K562 (cell line): ENCODE measurements around the gene C1orf50. TPM values are rescaled to one million over a fixed set of nuclear protein-coding genes. Genes with fewer than 3 reads are reported as not detected.

Experiments used
- ATAC-seq: fragments of 200-7000 bp; cut with Tn5 transposase; 3 replicates; pipeline ENCODE4 v1.9.1; 2020; ENCODE audit warnings: moderate library complexity
- Bru-seq: library from RNA; stranded (reverse); fragments of 400-500 nt; gene quantifications from one replicate; lab custom pipeline; 2021; lab: Mats Ljungman, UMichigan
- BruChase-seq, 2 experiments: library from RNA; stranded (reverse); fragments of 400-500 nt; gene quantifications; one replicate each; lab custom pipeline; 2021; lab: Mats Ljungman, UMichigan
- BruUV-seq: library from RNA; stranded (reverse); fragments of 400-500 nt; replicated peaks from 2 replicates; lab custom pipeline; 2021; lab: Mats Ljungman, UMichigan
- CTCF ChIA-PET: fragments of 300-600 bp; formaldehyde crosslinking; extraction: SDS; loops from one replicate; lab custom pipeline; 2021; ENCODE audit warnings: low intra/inter-chr PET ratio; lab: Yijun Ruan, JAX
- POLR2A ChIA-PET: fragments of 300-600, 350-650 bp; sonication (Branson Sonifier 250); formaldehyde crosslinking; extraction: SDS; loops from one replicate; lab custom pipeline; 2021; ENCODE audit warnings: antibody characterized with exemption, inconsistent platforms; lab: Yijun Ruan, JAX
- DNase-seq, 4 experiments: peaks; one replicate each; pipeline versions ENCODE4 v3.0.0 to v3.0.0-alpha.2; 2011 to 2018; ENCODE audit warnings: low spot score in 3 of 4, mixed read lengths in 3 of 4; ENCODE audit errors: extremely low read depth in 1 of 4
- FAIRE-seq: peaks from 2 replicates; lab custom pipeline; 2011; peaks lifted over from hg19 to GRCh38; lab: Jason Lieb, UNC
- H2AFZ ChIP-seq: 2 replicates; pipeline ENCODE4 v1.6.0; 2011; ENCODE audit warnings: low read depth, low read length, control low read depth, inconsistent platforms
- H3K27ac ChIP-seq: fragments of 200-600 bp; 3 replicates; pipeline ENCODE4 v1.8.0; 2011; ENCODE audit warnings: low read depth, mild to moderate bottlenecking, control low read depth, inconsistent platforms, low read length, moderate library complexity, mixed read lengths; ENCODE audit errors: extremely low read depth
- H3K27me3 ChIP-seq, 2 experiments: fragments of 300-600 bp in 1 of 2; 2 replicates in 1 of 2; 3 replicates in 1 of 2; pipeline versions ENCODE4 v1.6.0 to v1.8.0; 2011; ENCODE audit warnings: inconsistent platforms in 2 of 2, low read length in 2 of 2, mild to moderate bottlenecking in 1 of 2, mixed read lengths in 1 of 2, moderate library complexity in 1 of 2; ENCODE audit not compliant: control insufficient read depth in 2 of 2, insufficient read depth in 2 of 2
- H3K36me3 ChIP-seq: fragments of 300-600 bp; 3 replicates; pipeline ENCODE4 v1.8.0; 2011; ENCODE audit warnings: mild to moderate bottlenecking, low read length, inconsistent platforms; ENCODE audit not compliant: control insufficient read depth, insufficient read depth
- H3K4me1 ChIP-seq, 2 experiments: fragments of 200-600 bp in 1 of 2; replicated peaks in 1 of 2; 2 replicates in 1 of 2; 3 replicates in 1 of 2; pipeline versions ENCODE4 v1.5.1 to v1.8.0; 2011; ENCODE audit warnings: inconsistent platforms in 2 of 2, low read length in 2 of 2, mild to moderate bottlenecking in 1 of 2, mixed read lengths in 1 of 2, moderate library complexity in 1 of 2; ENCODE audit not compliant: control insufficient read depth in 2 of 2, insufficient read depth in 2 of 2
- H3K4me2 ChIP-seq: 2 replicates; pipeline ENCODE4 v1.6.1; 2011; ENCODE audit warnings: low read length, control low read depth, inconsistent platforms, mixed read lengths; ENCODE audit not compliant: insufficient read depth
- H3K4me3 ChIP-seq: fragments of 200-600 bp; sonication (generic), shearing (Covaris generic); 2 replicates; pipeline ENCODE4 v1.5.1; 2016; ENCODE audit warnings: control low read depth, inconsistent platforms
- H3K79me2 ChIP-seq: fragments of 200-600 bp; 3 replicates; pipeline ENCODE4 v1.8.0; 2011; ENCODE audit warnings: low read length, inconsistent platforms; ENCODE audit not compliant: control insufficient read depth, insufficient read depth
- H3K9ac ChIP-seq, 2 experiments: 2 replicates each; pipeline versions ENCODE4 v1.6.0 to v1.6.1; 2011; ENCODE audit warnings: low read depth in 2 of 2, low read length in 2 of 2, control low read depth in 1 of 2, inconsistent platforms in 1 of 2, mild to moderate bottlenecking in 1 of 2, mixed read lengths in 1 of 2; ENCODE audit not compliant: insufficient read depth in 1 of 2
- H3K9me1 ChIP-seq: one replicate; pipeline ENCODE4 v1.6.0; 2011; ENCODE audit warnings: inconsistent platforms, mild to moderate bottlenecking, low read length, moderate library complexity; ENCODE audit not compliant: control insufficient read depth, insufficient read depth
- H3K9me3 ChIP-seq: replicated peaks from 2 replicates; pipeline ENCODE4 v1.5.1; 2011; ENCODE audit warnings: low read depth, low read length, inconsistent platforms; ENCODE audit not compliant: control insufficient read depth, insufficient read depth
- H4K20me1 ChIP-seq: replicated peaks from 2 replicates; pipeline ENCODE4 v1.6.1; 2011; ENCODE audit warnings: low read length, inconsistent platforms, mixed read lengths; ENCODE audit not compliant: control insufficient read depth, insufficient read depth
- CBX2 ChIP-seq: fragments of 200-600 bp; sonication (generic); IDR thresholded peaks from one replicate; pipeline ENCODE4 v1.6.1; 2012; ENCODE audit warnings: mild to moderate bottlenecking, low read length, inconsistent platforms; ENCODE audit not compliant: insufficient read depth, poor library complexity, severe bottlenecking
- COPS2 ChIP-seq: fragments of 450-650 bp; conservative IDR thresholded peaks from 2 replicates; pipeline ENCODE4 v1.6.1; 2016; ENCODE audit warnings: mild to moderate bottlenecking, moderate library complexity
- DMBX1 ChIP-seq: fragments of 250-450 bp; sonication (Bioruptor Pico); IDR thresholded peaks from 2 replicates; pipeline ENCODE4 v1.8.0; 2022; ENCODE audit warnings: inconsistent platforms, mild to moderate bottlenecking, moderate library complexity, borderline replicate concordance
- EP300 ChIP-seq: IDR thresholded peaks from 2 replicates; pipeline ENCODE4 v1.6.1; 2012; ENCODE audit warnings: low read length, improper control_type of control experiment
- FOXP1 ChIP-seq: sonication (generic); formaldehyde crosslinking; IDR thresholded peaks from 2 replicates; pipeline ENCODE4 v1.8.0; 2022; ENCODE audit warnings: mild to moderate bottlenecking, missing genetic modification reagents
- GTF2A2 ChIP-seq: IDR thresholded peaks from 2 replicates; pipeline ENCODE4 v1.6.1; 2016; ENCODE audit warnings: mild to moderate bottlenecking, missing genetic modification characterization, missing compliant biosample characterization
- HDAC1 ChIP-seq, 2 experiments: fragments of 450-650 bp; IDR thresholded peaks; 2 replicates each; pipeline ENCODE4 v1.6.1; 2016 to 2017; ENCODE audit warnings: inconsistent platforms in 1 of 2, mild to moderate bottlenecking in 1 of 2, moderate library complexity in 1 of 2
- HNRNPLL ChIP-seq: fragments of 200-400 bp; formaldehyde crosslinking; IDR thresholded peaks from 2 replicates; pipeline ENCODE4 v1.6.1; 2017; ENCODE audit warnings: low read length, low read depth, mild to moderate bottlenecking; ENCODE audit not compliant: poor library complexity, severe bottlenecking
- KDM4B ChIP-seq, 2 experiments: fragments of 450-650 bp in 1 of 2; sonication (generic) in 1 of 2; IDR thresholded peaks; 2 replicates each; pipeline ENCODE4 v1.6.1; 2016 to 2017; ENCODE audit warnings: borderline replicate concordance in 2 of 2, antibody characterized with exemption in 1 of 2, low read depth in 1 of 2, mild to moderate bottlenecking in 1 of 2
- NFE2L1 ChIP-seq: fragments of 450-650 bp; IDR thresholded peaks from 2 replicates; pipeline ENCODE4 v1.6.1; 2016; ENCODE audit warnings: missing genetic modification characterization, low read depth, mild to moderate bottlenecking, missing compliant biosample characterization, moderate library complexity, borderline replicate concordance
- RBM25 ChIP-seq: fragments of 200-400 bp; formaldehyde crosslinking; IDR thresholded peaks from 2 replicates; pipeline ENCODE4 v1.6.1; 2018; ENCODE audit warnings: low read length, low read depth, moderate library complexity; ENCODE audit not compliant: severe bottlenecking
- SMARCE1 ChIP-seq: fragments of 450-650 bp; IDR thresholded peaks from 2 replicates; pipeline ENCODE4 v1.7.1; 2016; ENCODE audit warnings: mild to moderate bottlenecking
- ZKSCAN3 ChIP-seq: fragments of 250-450 bp; sonication (Bioruptor Pico); IDR thresholded peaks from 2 replicates; pipeline ENCODE4 v1.4.0; 2020
- ZNF12 ChIP-seq: sonication (generic); formaldehyde crosslinking; IDR thresholded peaks from 2 replicates; pipeline ENCODE4 v1.4.0; 2020; ENCODE audit warnings: mild to moderate bottlenecking, missing genetic modification reagents
- ZNF124 ChIP-seq: sonication (generic); formaldehyde crosslinking; IDR thresholded peaks from 2 replicates; pipeline ENCODE4 v1.8.1; 2022; ENCODE audit warnings: missing genetic modification reagents
- ZNF197 ChIP-seq: fragments of 200-800 bp; sonication (Bioruptor generic); IDR thresholded peaks from 2 replicates; pipeline ENCODE4 v1.6.1; 2016; ENCODE audit warnings: low read depth, missing genetic modification characterization, missing compliant biosample characterization
- ZNF253 ChIP-seq: fragments of 250-450 bp; sonication (Bioruptor Pico); conservative IDR thresholded peaks from 2 replicates; pipeline ENCODE4 v1.6.1; 2021; ENCODE audit warnings: mild to moderate bottlenecking
- WGBS: fragments of 100-300 bp; shearing (Covaris generic); methylation state at CpG from one replicate; pipeline ENCODE4 v1.1.6; 2016; ENCODE audit warnings: low coverage, mixed read lengths; ENCODE audit not compliant: insufficient coverage; ENCODE audit errors: missing lambda C conversion rate; 5-methylcytosine and 5-hydroxymethylcytosine counted together
- in situ Hi-C: fragments of 300-500 bp; cut with MboI; formaldehyde crosslinking; loops from 4 replicates; pipeline ENCODE4 v1.15.0; 2018; ENCODE audit warnings: inconsistent platforms, mixed read lengths
- intact Hi-C: fragments of 100-400 bp; cut with micrococcal nuclease; formaldehyde crosslinking; loops from 2 replicates; pipeline ENCODE4 v1.14.2; 2022
- long read RNA-seq, 3 experiments: library from polyadenylated mRNA in 2 of 3; library from RNA in 1 of 3; unstranded in 2 of 3; stranded (forward) in 1 of 3; transcript quantifications; one replicate each; pipeline ENCODE4 v2.0.0, GENCODE V29; 2019 to 2022
- polyA minus RNA-seq, 3 experiments: library from RNA; depleted of rRNA, polyadenylated mRNA; stranded (reverse); fragments of >200 nt; gene quantifications; 2 replicates each; pipeline ENCODE4 v1.2.3, GENCODE V29; 2011
- polyA plus RNA-seq, 8 experiments: library from polyadenylated mRNA; depleted of rRNA in 4 of 8; stranded (reverse) in 5 of 8; unstranded in 3 of 8; fragments of >200 nt; fragmentation: Nextera tagmentation in 2 of 8; fragmentation: Illumina TruSeq in 1 of 8; extraction: Ambion mirVana in 2 of 8; extraction: Trizol in 1 of 8; gene quantifications; 2 replicates each; pipeline versions ENCODE4 v1.2.1 to v1.2.3, GENCODE V29; 2011 to 2014; ENCODE audit warnings: inconsistent platforms in 1 of 8, missing spikeins in 1 of 8
- total RNA-seq, 7 experiments: library from RNA; depleted of rRNA in 6 of 7; stranded (reverse); fragments of >200 nt in 6 of 7; fragmentation: Illumina TruSeq in 2 of 7; extraction: Trizol in 2 of 7; gene quantifications; 2 replicates each; pipeline versions ENCODE4 v1.2.1 to v1.2.3, GENCODE V29; 2011 to 2021; ENCODE audit warnings: low replicate concordance in 1 of 7

The C1orf50 gene
- 18.1 and 39.6 TPM in 2 replicates for total RNA-seq (2011; cell fraction: chromatin; rRNA removed; ENCODE audit: low replicate concordance)
- total RNA-seq (2011; cell fraction: nucleolus; rRNA removed), result 13.2 and 14.9 TPM in 2 replicates
- total RNA-seq (2011; cell fraction: nucleoplasm; rRNA removed), result 26.0 and 38.0 TPM in 2 replicates
- total RNA-seq (2014; rRNA removed), result 3.5 and 5.7 TPM in 2 replicates
- 5.2 and 8.1 TPM in 2 replicates for total RNA-seq (2014; rRNA removed; fragmentation: Illumina TruSeq; extraction: Trizol)
- total RNA-seq (2015; rRNA removed; fragmentation: Illumina TruSeq; extraction: Trizol), result 5.3 and 5.9 TPM in 2 replicates
- total RNA-seq (2021), result 5.7 and 8.5 TPM in 2 replicates
- polyA plus RNA-seq (2011; rRNA removed), result 12.5 and 13.9 TPM in 2 replicates
- 4.9 and 5.3 TPM in 2 replicates for polyA plus RNA-seq (2011; cell fraction: cytosol; rRNA removed)
- polyA plus RNA-seq (2011; cell fraction: nucleus; rRNA removed), result 3.7 and 8.0 TPM in 2 replicates
- polyA plus RNA-seq (2012), result 3.3 and 7.4 TPM in 2 replicates
- 5.4 and 7.1 TPM in 2 replicates for polyA plus RNA-seq (2014; fragmentation: Illumina TruSeq; extraction: Trizol)
- 1 to 10 TPM in 1 of 2 experiments, under 1 TPM in 1; 0.55 to 1.8 TPM for polyA plus RNA-seq (2014; fragmentation: Nextera tagmentation; extraction: Ambion mirVana)
- 3.4 and 3.5 TPM in 2 replicates for polyA plus RNA-seq (2014; rRNA removed)
- polyA minus RNA-seq (2011; rRNA and poly(A)+ RNA removed), result 9.5 and 11.0 TPM in 2 replicates
- polyA minus RNA-seq (2011; cell fraction: cytosol; rRNA and poly(A)+ RNA removed), result 1.8 and 2.4 TPM in 2 replicates
- 5.1 and 8.7 TPM in 2 replicates for polyA minus RNA-seq (2011; cell fraction: nucleus; rRNA and poly(A)+ RNA removed)
- Bru-seq, nascent RNA, result percentile 79 among the genes with signal in this experiment
- percentile 80 among the genes with signal in this experiment for BruChase-seq, experiment 1, labeled RNA remaining after a 2-hour chase
- BruChase-seq, experiment 2, labeled RNA remaining after a 6-hour chase, result percentile 83 among the genes with signal in this experiment
- long read RNA-seq, experiment 1, full-length matches to known transcripts, result 14 of 27 reads
- long read RNA-seq, experiment 1, partial matches to known transcripts, result 3 of 27 reads
- long read RNA-seq, experiment 1, other reads (novel, unspliced or antisense), result 10 of 27 reads
- long read RNA-seq, experiment 2, full-length matches to known transcripts, result 9 of 17 reads
- long read RNA-seq, experiment 2, partial matches to known transcripts, result 1 of 17 reads
- long read RNA-seq, experiment 2, other reads (novel, unspliced or antisense), result 7 of 17 reads
- long read RNA-seq, experiment 3, full-length matches to known transcripts, result 11 of 19 reads
- long read RNA-seq, experiment 3, partial matches to known transcripts, result 3 of 19 reads
- long read RNA-seq, experiment 3, other reads (novel, unspliced or antisense), result 5 of 19 reads

DNA sequence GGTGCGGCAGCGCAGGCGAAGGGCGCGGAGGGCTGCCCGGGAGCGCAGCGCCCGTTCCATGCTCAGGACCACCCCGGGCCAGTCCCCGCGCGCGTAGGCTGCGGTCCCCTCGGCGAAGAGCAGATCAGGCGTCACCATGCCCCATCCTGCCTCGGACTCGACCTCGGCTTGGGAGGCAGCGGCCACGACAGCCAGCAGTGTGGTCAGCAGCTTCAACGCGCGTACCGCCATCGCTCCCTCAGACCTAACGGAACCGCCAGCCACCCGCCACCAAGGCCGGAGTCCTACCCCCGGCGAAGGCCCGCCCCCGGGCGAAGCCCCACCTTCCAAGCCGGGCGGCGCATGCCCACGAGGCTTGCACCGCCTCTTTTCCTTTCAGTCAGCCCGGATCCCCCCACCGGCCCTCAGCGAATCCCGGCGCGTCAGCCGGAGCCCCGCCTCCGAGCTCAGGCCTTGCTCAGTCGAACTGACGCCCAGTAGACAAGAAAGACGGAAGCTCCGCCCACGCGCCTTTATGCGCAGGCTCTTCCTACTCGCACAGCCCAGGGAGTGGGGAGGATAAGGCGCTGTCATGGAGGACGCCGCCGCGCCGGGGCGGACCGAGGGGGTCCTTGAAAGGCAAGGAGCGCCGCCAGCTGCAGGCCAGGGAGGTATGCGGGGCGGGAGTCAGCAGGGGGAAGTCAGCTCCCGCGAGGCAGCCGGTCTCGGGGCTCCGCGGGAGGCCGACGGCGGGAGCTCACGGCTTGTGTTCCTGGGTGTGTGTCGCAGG, at the start of gene C1orf50, which contains the start of gene P3H1:
Gene C1orf50 (plus strand): TSS at position 509 of the 769 bp plus-strand sequence. CDS start 63 bp downstream, at position 572.
Gene P3H1 (minus strand): TSS at position 288 of the 769 bp plus-strand sequence. CDS start 57 bp downstream, at position 231.
- DNase-seq (peak; percentile 96 to 100 (median 96)), FAIRE-seq (peak; percentile 93), ATAC-seq (peak; percentile 93)
- POLR2A ChIA-PET, result interaction anchor here (0.6 to 3.5 kb wide), 29 partner anchors 9 to 753 kb away, joined by 3 to 20 read pairs (median 4); partner anchors contain the start of genes CDC20, YBX1 and ZNF691
- Histone ChIP-seq H3K27me3 (no peaks in the 10 kb centered on the region), H2AFZ (peak within 1 kb of the TSS; percentile 93), H3K9me1 (no peaks in the 10 kb centered on the region), H3K27ac (peak within 1 kb of the TSS; percentile 81), H3K4me1 (peaks cover 12 to 24% of the 10 kb centered on the region in 2 experiments; a peak in 3 of 5 replicates), H3K4me3 (peak within 1 kb of the TSS; percentile 76), H3K4me2 (peak within 1 kb of the TSS; percentile 100), H4K20me1 (peaks cover 15% of the 10 kb centered on the region), H3K79me2 (peaks cover 68% of the 10 kb centered on the region), H3K9me3 (no peaks in the 10 kb centered on the region), H3K36me3 (peaks cover 22% of the 10 kb centered on the region), H3K9ac (peak within 1 kb of the TSS; percentile 87 to 99)
- CTCF ChIA-PET, result no interaction called here
- intact Hi-C loops (loop anchor here (2.0 to 5.0 kb wide), 4 partner anchors 60 to 188 kb away; partner anchors contain the start of genes YBX1 and ZNF691), in situ Hi-C loops (no loop called here)
- WGBS, result under 1% methylated on average over 68 of the region's 82 CpGs
- BruUV-seq, result no TSS peak
- TF ChIP-seq KDM4B (IDR thresholded peaks at IDR 0.05; ENCODE audit: borderline replicate concordance in 2 of 2, low read depth in 1 of 2), result peak in 1 of 2 experiments; percentile 74; a peak in 2 of 4 replicates
- TF ChIP-seq ZNF12 (CRISPR knock-in tag), result no peak
- TF ChIP-seq HNRNPLL, result peak; percentile 82
- 0 out of 2 replicates have a peak, but pooled peaks have one; percentile 27 for TF ChIP-seq DMBX1 (CRISPR knock-in tag)
- no peak for TF ChIP-seq GTF2A2 (tag)
- TF ChIP-seq ZNF124, result peak; percentile 38; the same call in 1 of the 2 replicates
- TF ChIP-seq COPS2, result no peak
- TF ChIP-seq EP300, result no peak; the same call in 1 of the 2 replicates
- no peak for TF ChIP-seq ZKSCAN3 (CRISPR knock-in tag)
- TF ChIP-seq ZNF197 (CRISPR knock-in tag), result no peak
- peak in 1 of 2 experiments; percentile 52; a peak in 2 of 4 replicates for TF ChIP-seq HDAC1 (IDR thresholded peaks at IDR 0.05)
- TF ChIP-seq ZNF253, result no peak
- TF ChIP-seq RBM25, result no peak
- TF ChIP-seq CBX2, result no peak
- no peak for TF ChIP-seq SMARCE1
- TF ChIP-seq NFE2L1 (tag), result no peak
- 0 out of 2 replicates have a peak, but pooled peaks have one; percentile 81 for TF ChIP-seq FOXP1 (CRISPR knock-in tag)
